Measurements from ENCODE around the gene KCNS1. TPM values are rescaled to one million over a fixed set of nuclear protein-coding genes. Genes with fewer than 3 reads are reported as not detected.

KCNS1 gene
- total and polyA plus RNA-seq, 2 of the 8 experiments (the other 6 are each of a cell fraction or from before 2014, with no cell fraction given): 1.4 to 1.8 TPM

GRCh38 chr20:45060294-45060693, 40.6 kb downstream of the KCNS1 start:
- Histone ChIP-seq H3K4ac (replicated peaks; ENCODE audit: insufficient read length, low read depth, low read length) (no peak overlapping the region), H2BK5ac (ENCODE audit: low read depth, low read length) (no peak overlapping the region), H3K18ac (ENCODE audit: extremely low read depth, low read length) (no peak overlapping the region), H3K79me2 (ENCODE audit: control insufficient read depth in 1 of 2, insufficient read depth in 2 of 2, low read length in 2 of 2) (peaks cover 0 to under 1% of the 10 kb centered on the region in 2 experiments; a peak in 1 of 4 replicates), H3K23me2 (ENCODE audit: low read depth, low read length) (no peaks in the 10 kb centered on the region), H2AK5ac (ENCODE audit: low read depth, low read length) (no peak overlapping the region), H3K56ac (replicated peaks; ENCODE audit: insufficient read length, low read depth, low read length) (no peak overlapping the region), H2BK12ac (ENCODE audit: low read depth, low read length) (no peak overlapping the region), H4K91ac (replicated peaks; ENCODE audit: insufficient read length, low read length) (no peak overlapping the region), H3K4me1 (replicated peaks in 1 of 4; ENCODE audit: control insufficient read depth in 3 of 4, insufficient read depth in 4 of 4, low read length in 3 of 4) (peaks cover 0 to 2% (median 0%) of the 10 kb centered on the region in 4 experiments; a peak in 1 of 7 replicates), H3K4me3 (ENCODE audit: extremely low read depth in 1 of 4, insufficient read depth in 2 of 4, low read depth in 3 of 4, low read length in 4 of 4) (no peak overlapping the region), H3K27ac (ENCODE audit: low read depth, low read length) (no peak overlapping the region), H3K4me2 (ENCODE audit: insufficient read depth in 1 of 2, low read depth in 2 of 2, low read length in 2 of 2) (no peak overlapping the region), H2BK15ac (ENCODE audit: low read length) (no peak overlapping the region), H2BK20ac (ENCODE audit: low read length) (no peak overlapping the region), H4K20me1 (replicated peaks in 1 of 2; ENCODE audit: control insufficient read depth in 1 of 2, insufficient read depth in 2 of 2, low read length in 2 of 2) (no peaks in the 10 kb centered on the region), H3K27me3 (replicated peaks in 1 of 4; ENCODE audit: control insufficient read depth in 3 of 4, extremely low read depth in 1 of 4, insufficient read depth in 3 of 4, low read length in 3 of 4) (no peaks in the 10 kb centered on the region), H2BK120ac (replicated peaks; ENCODE audit: low read depth, low read length) (no peak overlapping the region), H3K23ac (ENCODE audit: insufficient read length) (no peak overlapping the region), H3K14ac (ENCODE audit: insufficient read length) (no peak overlapping the region), H4K5ac (ENCODE audit: insufficient read length, low read depth, low read length) (no peak overlapping the region), H4K8ac (ENCODE audit: extremely low read depth, insufficient read depth, low read length) (no peak overlapping the region), H3K79me1 (ENCODE audit: low read depth, low read length) (no peaks in the 10 kb centered on the region), H3K9ac (replicated peaks in 1 of 4; ENCODE audit: extremely low read depth in 1 of 4, low read depth in 3 of 4, low read length in 3 of 4) (no peak overlapping the region), H3K9me3 (ENCODE audit: insufficient read depth in 2 of 2, low read depth in 1 of 2, low read length in 1 of 2) (no peaks in the 10 kb centered on the region; a peak in 1 of 4 replicates), H2AFZ (ENCODE audit: low read length) (no peak overlapping the region), H3K36me3 (ENCODE audit: control insufficient read depth in 2 of 4, insufficient read depth in 4 of 4, low read length in 3 of 4) (no peaks in the 10 kb centered on the region)
- ChIA-PET CTCF (ENCODE audit: partially characterized antibody) (interaction anchor here (1.1 to 1.9 kb wide), 4 partner anchors 11 to 52 kb away, joined by 3 to 11 read pairs (median 4); no protein-coding TSS in a partner anchor), POLR2A (ENCODE audit: partially characterized antibody) (interaction anchor here (0.9 kb wide), 1 partner anchor 32 kb away, joined by 3 read pairs; no protein-coding TSS in a partner anchor)
- no peak for DNase-seq (ENCODE audit: low read depth in 1 of 2, low spot score in 2 of 2)
- 87% methylated on average over 4 of the region's 4 CpGs; no CpG with 5 or more reads in 1 of the 2 experiments for WGBS, 2 experiments (ENCODE audit: extremely low coverage in 1 of 2, insufficient coverage in 1 of 2, insufficient read length in 1 of 2, insufficient replicate concordance in 2 of 2, low coverage in 1 of 2, low lambda C conversion rate in 2 of 2, missing lambda C conversion rate in 1 of 2)
- no peak for TF ChIP-seq KDM4A (IDR thresholded peaks at IDR 0.05; ENCODE audit: low read depth, low read length, severe bottlenecking)
- no peak for TF ChIP-seq CREB1 (IDR thresholded peaks at IDR 0.05)
- TF ChIP-seq GTF2F1 (IDR thresholded peaks at IDR 0.05; ENCODE audit: borderline replicate concordance, low read depth, low read length): no peak
- TF ChIP-seq RBBP5 (IDR thresholded peaks at IDR 0.05; ENCODE audit: borderline replicate concordance, low read depth, low read length): no peak
- TF ChIP-seq GABPA (IDR thresholded peaks at IDR 0.05; ENCODE audit: borderline replicate concordance, insufficient read depth, low read length): no peak
- no peak for TF ChIP-seq HDAC6 (IDR thresholded peaks at IDR 0.05; ENCODE audit: low read depth, low read length)
- no peak for TF ChIP-seq SUZ12 (IDR thresholded peaks at IDR 0.05; ENCODE audit: low read length)
- TF ChIP-seq, protein P1, sequence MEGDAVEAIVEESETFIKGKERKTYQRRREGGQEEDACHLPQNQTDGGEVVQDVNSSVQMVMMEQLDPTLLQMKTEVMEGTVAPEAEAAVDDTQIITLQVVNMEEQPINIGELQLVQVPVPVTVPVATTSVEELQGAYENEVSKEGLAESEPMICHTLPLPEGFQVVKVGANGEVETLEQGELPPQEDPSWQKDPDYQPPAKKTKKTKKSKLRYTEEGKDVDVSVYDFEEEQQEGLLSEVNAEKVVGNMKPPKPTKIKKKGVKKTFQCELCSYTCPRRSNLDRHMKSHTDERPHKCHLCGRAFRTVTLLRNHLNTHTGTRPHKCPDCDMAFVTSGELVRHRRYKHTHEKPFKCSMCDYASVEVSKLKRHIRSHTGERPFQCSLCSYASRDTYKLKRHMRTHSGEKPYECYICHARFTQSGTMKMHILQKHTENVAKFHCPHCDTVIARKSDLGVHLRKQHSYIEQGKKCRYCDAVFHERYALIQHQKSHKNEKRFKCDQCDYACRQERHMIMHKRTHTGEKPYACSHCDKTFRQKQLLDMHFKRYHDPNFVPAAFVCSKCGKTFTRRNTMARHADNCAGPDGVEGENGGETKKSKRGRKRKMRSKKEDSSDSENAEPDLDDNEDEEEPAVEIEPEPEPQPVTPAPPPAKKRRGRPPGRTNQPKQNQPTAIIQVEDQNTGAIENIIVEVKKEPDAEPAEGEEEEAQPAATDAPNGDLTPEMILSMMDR (IDR thresholded peaks at IDR 0.05; ENCODE audit: control extremely low read depth in 1 of 3, insufficient read depth in 1 of 3, low read depth in 1 of 3, low read length in 3 of 3): no peak
- TF ChIP-seq SIRT6 (IDR thresholded peaks at IDR 0.05; ENCODE audit: low read length): no peak
- FAIRE-seq: no peak
